Activated T-cell treated with anti-CD3 and anti-CD28 coated beads for 48 hours (primary cell): Measurements from ENCODE around the gene CFAP46.
"Not testable (repeated sequence)": the region's sequence is repeated elsewhere in the genome, so short reads cannot be mapped to it uniquely, and the experiment has no call there.

Experiments used
- DNase-seq: peaks from one replicate; pipeline ENCODE4 v3.0.0-alpha.2; 2020; ENCODE audit warnings: low read depth

Gene CFAP46

GRCh38 chr10:132979491-132980425, 37.4 kb upstream of the CFAP46 start:
- no peak for DNase-seq

- DNase-seq: no peak
Measured at GRCh38 chr10:132978542-132978941, 36.2 kb upstream of the CFAP46 start.

GRCh38 chr10:132977807-132978206, 35.4 kb upstream of the CFAP46 start:
- DNase-seq: no peak

GRCh38 chr10:132977076-132977475, 34.7 kb upstream of the CFAP46 start:
- DNase-seq: no peak

- DNase-seq: no peak
Measured at GRCh38 chr10:132975831-132976682, 33.7 kb upstream of the CFAP46 start.

GRCh38 chr10:132974886-132975830, 32.8 kb upstream of the CFAP46 start:
- no peak for DNase-seq

GRCh38 chr10:132974249-132974796, 32.0 kb upstream of the CFAP46 start:
- no peak for DNase-seq

GRCh38 chr10:132973903-132974241, 31.5 kb upstream of the CFAP46 start:
- DNase-seq: no peak

- DNase-seq: no peak
Measured at GRCh38 chr10:132972986-132973902, 30.9 kb upstream of the CFAP46 start.

- no peak for DNase-seq
Measured at GRCh38 chr10:132972149-132972985, 30.0 kb upstream of the CFAP46 start.

GRCh38 chr10:132971448-132972148, 29.2 kb upstream of the CFAP46 start:
- DNase-seq: no peak

GRCh38 chr10:132970641-132971438, 28.5 kb upstream of the CFAP46 start:
- no peak for DNase-seq

GRCh38 chr10:132967540-132967939, 25.2 kb upstream of the CFAP46 start:
- no peak for DNase-seq

- no peak for DNase-seq
Measured at GRCh38 chr10:132965411-132966057, 23.2 kb upstream of the CFAP46 start.

GRCh38 chr10:132964707-132965410, 22.5 kb upstream of the CFAP46 start:
- DNase-seq: not testable (repeated sequence)

- DNase-seq: no peak
Measured at GRCh38 chr10:132964231-132964630, 21.9 kb upstream of the CFAP46 start.

- DNase-seq: no peak
Measured at GRCh38 chr10:132963430-132963960, 21.1 kb upstream of the CFAP46 start.
